KG1 (cell line): ENCODE measurements around the gene CES4A.

Experiments used
- DNase-seq: peaks from one replicate; lab custom pipeline; 2025; lab: John Stamatoyannopoulos, UW

The CES4A gene

DNA sequence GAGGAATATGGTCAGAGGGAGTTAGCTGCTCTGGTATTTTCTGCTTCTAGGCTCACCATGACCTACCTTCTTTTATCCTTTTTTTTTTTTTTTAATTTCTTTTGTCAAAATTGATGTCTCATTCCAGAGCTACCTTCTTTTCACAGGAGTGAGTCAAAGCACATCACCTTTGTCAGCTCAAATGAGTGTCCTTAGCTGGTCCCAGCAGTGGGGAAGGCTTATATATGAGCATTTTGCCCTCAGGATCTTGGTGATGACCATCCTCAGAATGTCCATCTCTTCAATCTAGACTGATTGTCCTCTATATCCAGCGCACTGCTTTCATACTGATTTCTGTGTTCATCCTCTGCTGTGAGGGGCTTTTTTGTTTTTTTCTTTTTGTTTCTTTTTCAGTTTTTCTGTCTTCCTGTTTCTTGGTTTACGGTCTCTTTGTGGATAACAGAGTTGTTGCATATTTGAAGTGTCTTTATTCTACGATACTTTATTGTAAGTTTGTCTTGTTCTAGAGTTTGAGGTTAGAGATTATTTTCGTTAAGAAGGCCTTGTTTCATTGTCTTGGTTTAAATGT, 65.5 kb downstream of the CES4A start:
- DNase-seq = no peak

DNA sequence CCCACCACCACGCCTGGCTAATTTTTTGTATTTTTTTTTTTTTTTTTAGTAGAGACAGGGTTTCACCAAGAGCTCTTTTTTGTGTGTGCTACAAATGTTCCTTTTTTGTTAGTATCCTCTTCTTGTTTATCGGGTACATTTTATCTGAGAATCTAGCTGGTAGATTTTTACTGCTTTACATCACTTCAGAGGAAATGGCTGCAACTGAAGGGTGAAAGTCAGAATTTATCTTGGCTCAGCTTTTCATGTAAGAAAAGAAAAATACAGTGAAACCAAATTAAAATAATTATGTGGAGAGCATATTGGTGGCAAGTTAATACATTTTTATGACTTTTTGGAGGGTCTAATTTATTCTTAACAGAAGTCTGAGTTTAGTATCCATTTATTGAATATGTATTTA, 66.5 kb downstream of the CES4A start:
- no peak for DNase-seq

GRCh38 chr16:67055712-67056487, 67.5 kb downstream of the CES4A start:
- DNase-seq = no peak
